HL-60/S4 treated with retinoic acid at 250 ng/mL for 4 days and 3 days (cell line): ENCODE data around the gene MEPCE.

Experiments
- in situ Hi-C: fragments of 300-500 bp; cut with MboI; formaldehyde crosslinking; loops from 2 replicates; pipeline ENCODE4 v1.7.0; 2022; ENCODE audit warnings: low sequenced_read_pairs

The MEPCE gene

DNA sequence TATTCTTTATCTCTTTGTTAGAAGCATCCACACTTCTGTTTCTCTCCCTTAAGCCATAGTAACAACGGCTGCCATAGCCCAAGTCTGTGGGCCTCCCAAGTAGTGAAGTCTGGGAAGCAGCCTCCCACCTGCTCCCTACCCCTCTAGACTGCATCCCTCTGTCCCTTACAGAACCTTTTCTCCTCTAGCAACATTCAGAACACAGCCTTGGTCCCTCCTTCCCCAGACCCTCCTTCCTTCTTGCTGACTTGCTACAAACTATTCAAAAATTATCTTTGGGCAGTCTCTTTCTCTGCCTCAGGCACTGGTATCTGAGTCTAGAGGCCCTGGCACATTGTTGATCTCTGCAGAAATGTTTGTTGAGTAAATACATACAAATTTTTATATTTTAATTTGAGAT lies 51.8 kb downstream of the MEPCE start:
- in situ Hi-C loops = no loop called here

DNA sequence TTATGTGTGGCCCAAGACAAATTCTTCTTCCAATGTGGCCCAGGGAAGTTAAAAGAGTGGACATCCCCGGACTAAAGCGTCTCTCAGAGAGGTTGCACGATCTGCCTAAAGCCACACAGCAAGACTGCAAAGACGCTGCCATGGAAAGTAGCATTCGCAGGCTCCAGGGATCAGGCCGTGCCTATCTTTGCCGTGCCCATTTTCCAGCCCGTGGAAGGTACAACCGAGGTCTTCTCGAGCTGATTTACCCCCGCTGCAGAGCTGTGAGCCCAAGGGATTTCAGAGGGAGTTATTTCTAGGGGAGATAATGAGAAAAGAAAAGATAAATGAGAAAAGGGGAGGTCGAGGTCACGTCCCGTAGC lies 53.1 kb downstream of the MEPCE start:
- in situ Hi-C loops = no loop called here

DNA sequence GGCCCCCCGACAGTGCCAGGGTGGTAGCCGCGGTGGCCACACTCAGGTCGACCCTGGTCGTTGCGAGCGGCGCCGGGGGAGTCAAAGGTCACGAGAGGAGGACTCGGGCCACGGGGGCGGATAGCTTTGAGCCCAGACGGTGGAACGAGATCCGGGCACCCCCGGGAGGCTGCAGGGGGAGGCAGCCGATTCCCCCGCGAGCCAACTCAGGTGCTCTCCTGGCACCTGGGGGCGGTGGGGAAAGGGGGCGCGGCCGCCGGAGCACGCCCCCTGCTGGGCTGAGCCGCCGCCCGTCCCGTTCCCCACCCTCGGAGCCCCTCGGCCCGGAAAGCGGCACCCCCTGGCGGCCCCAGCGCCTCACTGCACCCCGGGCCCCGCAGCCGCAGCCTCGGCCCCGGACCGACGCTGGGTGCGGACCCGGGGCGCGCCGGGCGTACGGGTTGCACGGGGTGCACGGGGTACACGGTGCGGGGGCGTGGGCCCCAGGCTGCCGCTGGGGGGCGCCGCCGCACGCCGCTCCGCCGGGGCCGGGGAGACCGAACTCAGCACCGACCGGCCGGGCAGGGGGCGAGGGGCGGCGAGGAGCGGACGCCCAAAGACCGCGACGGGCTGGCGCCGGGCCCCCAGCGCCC lies 53.6 kb downstream of the MEPCE start:
- in situ Hi-C loops = no loop called here
